ENCODE results near the gene C2orf76. TPM values are rescaled to one million over a fixed set of nuclear protein-coding genes. Genes with fewer than 3 reads are reported as not detected.

C2orf76 gene
- total RNA-seq, 3 donors from 2014 or later (not counting 1 experiment from before 2014, with no cell fraction given) = 14.1 to 21.9 (median 20.5) TPM

DNA sequence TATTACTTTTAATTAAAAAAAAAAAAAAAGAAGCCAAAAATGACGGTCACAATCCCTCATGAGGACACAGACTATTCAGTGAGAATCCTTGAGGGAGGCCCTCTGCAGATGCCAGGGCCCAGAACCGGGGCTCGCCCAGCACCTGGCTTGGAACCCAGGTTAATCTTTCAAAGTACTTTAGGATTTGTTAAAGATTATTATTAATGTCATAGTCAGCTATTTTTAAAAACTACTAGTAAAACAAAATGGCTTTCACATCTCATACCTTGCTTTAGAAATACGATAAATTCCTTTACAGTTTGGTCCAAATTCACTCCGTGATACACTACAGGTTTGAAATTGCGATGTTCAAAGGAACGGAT is 27.1 kb downstream of the C2orf76 start:
- DNase-seq (no peak), ATAC-seq (no peak)
- TF ChIP-seq CTCF (IDR thresholded peaks at IDR 0.05) = no peak
- Histone ChIP-seq H3K4me3 (ENCODE audit: low read length) (no peak overlapping the region), H3K4me1 (ENCODE audit: control insufficient read depth, insufficient read depth, low read length) (peaks cover 21% of the 10 kb centered on the region), H3K36me3 (ENCODE audit: control insufficient read depth, insufficient read depth, low read length) (no peaks in the 10 kb centered on the region), H3K27me3 (ENCODE audit: control insufficient read depth, insufficient read depth, low read length) (no peaks in the 10 kb centered on the region), H3K27ac (ENCODE audit: low read length) (peak overlapping the region; percentile 59), H3K9me3 (ENCODE audit: control insufficient read depth, insufficient read depth, low read length) (no peaks in the 10 kb centered on the region)
- Mint-ChIP-seq H3K36me3 (no peaks in the 10 kb centered on the region), H3K9me3 (no peaks in the 10 kb centered on the region), H3K27ac (peak overlapping the region; percentile 89), H3K4me1 (peaks cover 33 to 34% of the 10 kb centered on the region in 2 donors), H3K27me3 (ENCODE audit: low read depth in 2 of 2) (no peaks in the 10 kb centered on the region), H3K4me3 (peak overlapping the region; percentile 58)
- intact Hi-C loops (cut with micrococcal nuclease) = loop anchor here (1.0 kb wide), 1 partner anchor 27 kb away; the partner anchor contains the start of genes C2orf76 and DBI
- WGBS (ENCODE audit: insufficient coverage) = 85% methylated on average over 7 of the region's 7 CpGs

DNA sequence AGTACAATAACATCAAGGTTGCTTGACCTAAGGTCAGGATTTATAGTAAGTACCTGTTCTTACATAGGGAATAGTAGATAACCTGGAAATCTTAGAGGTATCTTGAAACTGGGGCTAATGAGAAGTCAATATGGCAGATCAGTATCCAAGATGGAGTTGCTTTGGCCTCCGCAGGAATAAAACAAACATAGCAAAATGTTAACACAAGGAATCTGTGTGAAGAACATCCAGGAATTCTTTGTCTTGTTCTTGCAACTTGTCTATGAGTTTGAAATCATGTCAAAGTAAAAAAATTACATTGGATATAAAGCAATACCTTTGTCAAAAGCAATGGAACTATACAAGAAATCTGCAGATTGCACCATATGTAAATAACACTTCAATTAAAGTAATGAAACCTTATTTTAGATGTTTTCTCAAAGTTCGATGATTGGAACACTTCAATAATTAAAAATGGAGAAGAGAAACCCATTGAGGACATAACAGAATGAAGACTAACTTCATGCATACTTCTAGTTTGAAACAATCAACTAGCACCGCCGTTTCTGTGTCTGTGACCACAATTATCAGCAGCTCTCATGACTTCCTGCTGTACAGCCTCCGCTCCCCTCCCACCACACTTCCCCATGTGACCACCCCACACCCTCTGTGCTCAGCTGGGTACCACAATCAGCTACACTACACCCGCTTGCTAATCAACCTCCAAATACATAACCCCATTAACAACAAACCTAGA is 27.6 kb downstream of the C2orf76 start:
- Mint-ChIP-seq H3K27ac (peak overlapping the region; percentile 89), H3K27me3 (ENCODE audit: low read depth in 2 of 2) (no peaks in the 10 kb centered on the region), H3K4me3 (peak overlapping the region; percentile 59), H3K4me1 (peaks cover 33 to 34% of the 10 kb centered on the region in 2 donors), H3K36me3 (no peaks in the 10 kb centered on the region), H3K9me3 (no peaks in the 10 kb centered on the region)
- intact Hi-C loops (cut with micrococcal nuclease) = loop anchor here (1.0 kb wide), 1 partner anchor 27 kb away; the partner anchor contains the start of genes C2orf76 and DBI
- no peak overlapping the region for H3K4me3 ChIP-seq (ENCODE audit: low read length)
- H3K9me3 ChIP-seq (ENCODE audit: control insufficient read depth, insufficient read depth, low read length) = no peaks in the 10 kb centered on the region
- peak; percentile 66 to 73 for DNase-seq
- 19% methylated on average over 5 of the region's 6 CpGs for WGBS (ENCODE audit: insufficient coverage)
- no peak for TF ChIP-seq CTCF (IDR thresholded peaks at IDR 0.05)
- H3K4me1 ChIP-seq (ENCODE audit: control insufficient read depth, insufficient read depth, low read length) = peaks cover 21% of the 10 kb centered on the region
- H3K27me3 ChIP-seq (ENCODE audit: control insufficient read depth, insufficient read depth, low read length) = no peaks in the 10 kb centered on the region
- H3K27ac ChIP-seq (ENCODE audit: low read length) = peak overlapping the region; percentile 59
- H3K36me3 ChIP-seq (ENCODE audit: control insufficient read depth, insufficient read depth, low read length) = no peaks in the 10 kb centered on the region
- peak; percentile 99 to 100 (median 100) for ATAC-seq

GRCh38 chr2:119338272-119338671 is 28.4 kb downstream of the C2orf76 start:
- Histone ChIP-seq H3K4me1 (ENCODE audit: control insufficient read depth, insufficient read depth, low read length) (peaks cover 21% of the 10 kb centered on the region), H3K4me3 (ENCODE audit: low read length) (no peak overlapping the region), H3K9me3 (ENCODE audit: control insufficient read depth, insufficient read depth, low read length) (no peaks in the 10 kb centered on the region), H3K27me3 (ENCODE audit: control insufficient read depth, insufficient read depth, low read length) (no peaks in the 10 kb centered on the region), H3K36me3 (ENCODE audit: control insufficient read depth, insufficient read depth, low read length) (no peaks in the 10 kb centered on the region), H3K27ac (ENCODE audit: low read length) (peak overlapping the region; percentile 59)
- ATAC-seq (no peak), DNase-seq (no peak)
- no peak for TF ChIP-seq CTCF (IDR thresholded peaks at IDR 0.05)
- H3K4me3 Mint-ChIP-seq = peak overlapping the region; percentile 59
- peak overlapping the region; percentile 89 for H3K27ac Mint-ChIP-seq
- 44% methylated on average over 2 of the region's 2 CpGs for WGBS (ENCODE audit: insufficient coverage)
- no peaks in the 10 kb centered on the region for H3K36me3 Mint-ChIP-seq
- H3K9me3 Mint-ChIP-seq = no peaks in the 10 kb centered on the region
- intact Hi-C loops (cut with micrococcal nuclease) = no loop called here
- peaks cover 33 to 34% of the 10 kb centered on the region in 2 donors for H3K4me1 Mint-ChIP-seq
- H3K27me3 Mint-ChIP-seq (ENCODE audit: low read depth in 2 of 2) = no peaks in the 10 kb centered on the region
